Gastrocnemius medialis (tissue), 4 donors: ENCODE results near the gene LRRK1. TPM values are rescaled to one million over a fixed set of nuclear protein-coding genes. Genes with fewer than 3 reads are reported as not detected.

ENCODE experiments used
- ATAC-seq, 2 donors: fragments of 150-250 bp; one replicate each; pipeline ENCODE4 v1.9.1; 2016
- DNase-seq, 2 donors: peaks; one replicate each; pipeline ENCODE4 v3.0.0-alpha.2; 2019
- H3K27ac ChIP-seq, 4 donors: fragments of 200-600 bp; sonication (generic); 1 replicate in 1 of 4; 2 replicates in 3 of 4; pipeline ENCODE4 v1.5.1; 2016 to 2018; ENCODE audit warnings: mild to moderate bottlenecking in 2 of 4, moderate library complexity in 1 of 4
- H3K27me3 ChIP-seq, 3 donors: fragments of 200-600 bp; sonication (generic) in 2 of 3; 1 replicate in 1 of 3; 2 replicates in 2 of 3; pipeline versions ENCODE4 v1.5.1 to v1.6.0; 2016 to 2019; ENCODE audit warnings: mild to moderate bottlenecking in 1 of 3, moderate library complexity in 1 of 3
- H3K36me3 ChIP-seq, 2 donors: fragments of 200-600 bp; sonication (generic) in 1 of 2; one replicate each; pipeline ENCODE4 v1.5.1; 2017 to 2018
- H3K4me1 ChIP-seq, 2 donors: fragments of 200-600 bp; sonication (generic) in 1 of 2; one replicate each; pipeline ENCODE4 v1.5.1; 2016 to 2017; ENCODE audit warnings: mild to moderate bottlenecking in 2 of 2
- H3K4me3 ChIP-seq, 4 donors: fragments of 200-600 bp; sonication (generic) in 3 of 4; 1 replicate in 1 of 4; 2 replicates in 3 of 4; pipeline ENCODE4 v1.5.1; 2016 to 2019; ENCODE audit warnings: mild to moderate bottlenecking in 2 of 4
- H3K9me3 ChIP-seq, 3 donors: fragments of 200-600 bp; sonication (generic) in 2 of 3; 1 replicate in 1 of 3; 2 replicates in 2 of 3; pipeline ENCODE4 v1.5.1; 2016 to 2019
- POLR2A ChIP-seq, 2 donors: fragments of 450-650 bp; IDR thresholded peaks; one replicate each; pipeline ENCODE4 v1.6.1; 2017; ENCODE audit warnings: antibody characterized with exemption in 2 of 2, mild to moderate bottlenecking in 2 of 2, moderate library complexity in 2 of 2
- in situ Hi-C, 4 donors: fragments of 200-750 bp; cut with MboI; loops; one replicate each; pipeline versions ENCODE4 v1.15.0 to v1.8.0; 2017; ENCODE audit warnings: low sequenced_read_pairs in 4 of 4
- intact Hi-C: fragments of 100-400 bp; cut with DNase I; formaldehyde crosslinking; loops from one replicate; pipeline ENCODE4 v1.15.1; 2023; ENCODE audit warnings: low total_unique reads
- total RNA-seq, 4 donors: library from RNA; depleted of rRNA; stranded (reverse); fragments of >200 nt; gene quantifications; one replicate each; pipeline versions ENCODE4 v1.1.0 to v1.2.3, GENCODE V29; 2016
- TF ChIP-seq, protein P1 (sequence below), 5 experiments: fragments of 450-650 bp in 3 of 5; fragments of 200-600 bp in 2 of 5; sonication (generic) in 2 of 5; IDR thresholded peaks in 4 of 5; conservative IDR thresholded peaks in 1 of 5; 1 replicate in 4 of 5; 2 replicates in 1 of 5; pipeline ENCODE4 v1.5.1; 2016 to 2019; ENCODE audit warnings: antibody characterized with exemption in 5 of 5, mild to moderate bottlenecking in 3 of 5, moderate library complexity in 3 of 5

The LRRK1 gene, protein sequence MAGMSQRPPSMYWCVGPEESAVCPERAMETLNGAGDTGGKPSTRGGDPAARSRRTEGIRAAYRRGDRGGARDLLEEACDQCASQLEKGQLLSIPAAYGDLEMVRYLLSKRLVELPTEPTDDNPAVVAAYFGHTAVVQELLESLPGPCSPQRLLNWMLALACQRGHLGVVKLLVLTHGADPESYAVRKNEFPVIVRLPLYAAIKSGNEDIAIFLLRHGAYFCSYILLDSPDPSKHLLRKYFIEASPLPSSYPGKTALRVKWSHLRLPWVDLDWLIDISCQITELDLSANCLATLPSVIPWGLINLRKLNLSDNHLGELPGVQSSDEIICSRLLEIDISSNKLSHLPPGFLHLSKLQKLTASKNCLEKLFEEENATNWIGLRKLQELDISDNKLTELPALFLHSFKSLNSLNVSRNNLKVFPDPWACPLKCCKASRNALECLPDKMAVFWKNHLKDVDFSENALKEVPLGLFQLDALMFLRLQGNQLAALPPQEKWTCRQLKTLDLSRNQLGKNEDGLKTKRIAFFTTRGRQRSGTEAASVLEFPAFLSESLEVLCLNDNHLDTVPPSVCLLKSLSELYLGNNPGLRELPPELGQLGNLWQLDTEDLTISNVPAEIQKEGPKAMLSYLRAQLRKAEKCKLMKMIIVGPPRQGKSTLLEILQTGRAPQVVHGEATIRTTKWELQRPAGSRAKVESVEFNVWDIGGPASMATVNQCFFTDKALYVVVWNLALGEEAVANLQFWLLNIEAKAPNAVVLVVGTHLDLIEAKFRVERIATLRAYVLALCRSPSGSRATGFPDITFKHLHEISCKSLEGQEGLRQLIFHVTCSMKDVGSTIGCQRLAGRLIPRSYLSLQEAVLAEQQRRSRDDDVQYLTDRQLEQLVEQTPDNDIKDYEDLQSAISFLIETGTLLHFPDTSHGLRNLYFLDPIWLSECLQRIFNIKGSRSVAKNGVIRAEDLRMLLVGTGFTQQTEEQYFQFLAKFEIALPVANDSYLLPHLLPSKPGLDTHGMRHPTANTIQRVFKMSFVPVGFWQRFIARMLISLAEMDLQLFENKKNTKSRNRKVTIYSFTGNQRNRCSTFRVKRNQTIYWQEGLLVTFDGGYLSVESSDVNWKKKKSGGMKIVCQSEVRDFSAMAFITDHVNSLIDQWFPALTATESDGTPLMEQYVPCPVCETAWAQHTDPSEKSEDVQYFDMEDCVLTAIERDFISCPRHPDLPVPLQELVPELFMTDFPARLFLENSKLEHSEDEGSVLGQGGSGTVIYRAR (N-terminal part only)
- total RNA-seq: 1 to 10 TPM in 3 of 4 donors, under 1 TPM in 1; 0.87 to 5.6 (median 1.7) TPM

DNA sequence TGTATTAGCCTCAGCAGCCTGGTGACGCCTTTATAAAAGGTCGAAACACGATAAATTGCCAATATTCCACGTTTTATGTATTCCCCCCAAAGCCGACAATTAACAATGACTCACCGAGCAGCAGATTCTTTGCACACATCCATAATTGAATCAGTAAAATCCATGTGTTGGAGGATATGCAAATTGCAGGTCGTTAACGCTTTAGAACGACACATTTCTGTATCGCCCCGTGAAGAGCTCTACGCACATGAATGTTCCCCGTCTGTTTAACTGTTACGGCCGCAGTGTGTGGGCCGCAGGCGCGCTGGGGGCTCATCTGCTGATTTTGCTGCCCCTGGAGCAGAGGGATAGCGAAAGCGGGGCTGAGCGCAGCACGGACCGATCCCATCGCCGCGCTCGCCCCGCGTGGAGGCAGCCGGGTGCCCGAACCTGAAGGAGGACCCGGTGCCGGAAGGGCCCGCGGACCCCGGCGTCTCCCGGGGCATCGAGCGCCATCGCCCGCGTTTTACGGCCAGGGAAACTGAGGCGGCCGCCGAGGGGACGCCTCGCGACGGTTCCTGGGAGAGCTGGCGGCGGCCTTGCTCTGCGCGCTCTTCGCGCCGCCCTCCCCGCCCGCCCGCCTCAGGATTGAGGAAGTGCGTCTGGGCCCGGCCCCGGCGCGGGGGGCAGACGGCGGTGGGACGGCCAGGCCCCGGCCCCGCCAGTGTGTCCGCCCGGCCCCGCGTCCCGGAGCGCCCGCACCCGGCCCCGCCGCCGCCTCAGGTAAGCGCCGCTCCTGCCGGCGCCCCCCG, at the start of gene LRRK1:
LRRK1 (plus strand) TSS at position 668 of the 791 bp plus-strand sequence. CDS start 5,276 bp downstream, outside the sequence.
- Histone ChIP-seq H3K9me3 (no peaks in the 10 kb centered on the region), H3K4me1 (no peaks in the 10 kb centered on the region), H3K27ac (peak within 1 kb of the TSS; percentile 14 to 34 (median 24)), H3K36me3 (no peaks in the 10 kb centered on the region), H3K4me3 (peak within 1 kb of the TSS; percentile 54 to 67 (median 63)), H3K27me3 (peaks cover 3 to 14% (median 11%) of the 10 kb centered on the region in 3 donors)
- ATAC-seq: peak; percentile 21 to 34
- in situ Hi-C loops (loop anchor here in 3 of 4 donors (5.0 to 25.0 kb wide), 2 partner anchors 88 to 343 kb away; partner anchors contain the start of gene CHSY1 (in 2 of the 3)), intact Hi-C loops (loop anchor here (1.0 to 10.0 kb wide), 3 partner anchors 64 to 336 kb away; partner anchors contain the start of gene CHSY1)
- DNase-seq: no peak
- TF ChIP-seq POLR2A (IDR thresholded peaks at IDR 0.05): no peak
- TF ChIP-seq, protein P1, sequence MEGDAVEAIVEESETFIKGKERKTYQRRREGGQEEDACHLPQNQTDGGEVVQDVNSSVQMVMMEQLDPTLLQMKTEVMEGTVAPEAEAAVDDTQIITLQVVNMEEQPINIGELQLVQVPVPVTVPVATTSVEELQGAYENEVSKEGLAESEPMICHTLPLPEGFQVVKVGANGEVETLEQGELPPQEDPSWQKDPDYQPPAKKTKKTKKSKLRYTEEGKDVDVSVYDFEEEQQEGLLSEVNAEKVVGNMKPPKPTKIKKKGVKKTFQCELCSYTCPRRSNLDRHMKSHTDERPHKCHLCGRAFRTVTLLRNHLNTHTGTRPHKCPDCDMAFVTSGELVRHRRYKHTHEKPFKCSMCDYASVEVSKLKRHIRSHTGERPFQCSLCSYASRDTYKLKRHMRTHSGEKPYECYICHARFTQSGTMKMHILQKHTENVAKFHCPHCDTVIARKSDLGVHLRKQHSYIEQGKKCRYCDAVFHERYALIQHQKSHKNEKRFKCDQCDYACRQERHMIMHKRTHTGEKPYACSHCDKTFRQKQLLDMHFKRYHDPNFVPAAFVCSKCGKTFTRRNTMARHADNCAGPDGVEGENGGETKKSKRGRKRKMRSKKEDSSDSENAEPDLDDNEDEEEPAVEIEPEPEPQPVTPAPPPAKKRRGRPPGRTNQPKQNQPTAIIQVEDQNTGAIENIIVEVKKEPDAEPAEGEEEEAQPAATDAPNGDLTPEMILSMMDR (IDR thresholded peaks at IDR 0.05 in 4 of 5, conservative IDR thresholded peaks at IDR 0.05 in 1 of 5): no peak

- Histone ChIP-seq H3K9me3 (no peaks in the 10 kb centered on the region), H3K36me3 (no peaks in the 10 kb centered on the region), H3K27me3 (peaks cover 0 to 5% (median 0%) of the 10 kb centered on the region in 3 donors), H3K4me3 (no peak overlapping the region), H3K4me1 (no peaks in the 10 kb centered on the region), H3K27ac (no peak overlapping the region)
- intact Hi-C loops (loop anchor here (1.0 to 5.0 kb wide), 2 partner anchors 246 to 521 kb away; no protein-coding TSS in a partner anchor), in situ Hi-C loops (loop anchor here in 2 of 4 donors (5.0 to 10.0 kb wide), 2 partner anchors 246 to 248 kb away; no protein-coding TSS in a partner anchor)
- ATAC-seq (peak; percentile 77 to 96), DNase-seq (peak in 1 of 2 donors; percentile 60)
- TF ChIP-seq POLR2A (IDR thresholded peaks at IDR 0.05): no peak
- TF ChIP-seq, protein P1 (IDR thresholded peaks at IDR 0.05 in 4 of 5, conservative IDR thresholded peaks at IDR 0.05 in 1 of 5): peak; percentile 83 to 95 (median 89)
These were observed 46.0 kb upstream of the LRRK1 start for GRCh38 chr15:100873029-100873677.

DNA sequence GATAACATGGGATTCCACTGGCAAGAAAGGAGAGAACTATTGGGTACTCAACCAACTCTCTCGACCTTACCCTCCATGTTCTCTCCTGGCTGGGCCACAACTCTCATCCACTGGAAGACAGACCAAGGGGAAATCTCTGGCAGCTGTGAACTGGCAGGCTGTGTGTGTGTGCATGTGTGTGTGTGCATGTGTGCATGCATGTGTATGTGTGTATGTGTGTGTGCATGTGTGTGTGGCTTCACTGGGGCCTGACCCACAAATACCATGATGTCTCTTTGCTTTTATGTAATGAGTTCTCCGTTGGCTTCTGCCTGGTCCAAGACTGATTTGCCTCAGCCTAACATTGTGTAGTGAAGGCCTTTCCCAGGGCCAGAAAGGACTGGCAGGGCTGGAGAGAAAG, 43.7 kb upstream of the LRRK1 start:
- Histone ChIP-seq H3K4me1 (no peaks in the 10 kb centered on the region), H3K27ac (no peak overlapping the region), H3K9me3 (no peaks in the 10 kb centered on the region), H3K27me3 (peaks cover 0 to 16% (median 6%) of the 10 kb centered on the region in 3 donors), H3K4me3 (no peak overlapping the region), H3K36me3 (no peaks in the 10 kb centered on the region)
- ATAC-seq (no peak), DNase-seq (no peak)
- intact Hi-C loops: no loop called here
- in situ Hi-C loops: loop anchor here in 1 of 4 donors (10.0 kb wide), 1 partner anchor 251 kb away; no protein-coding TSS in a partner anchor
- TF ChIP-seq POLR2A (IDR thresholded peaks at IDR 0.05): no peak
- TF ChIP-seq, protein P1 (IDR thresholded peaks at IDR 0.05 in 4 of 5, conservative IDR thresholded peaks at IDR 0.05 in 1 of 5): no peak
